ENCODE measurements around the gene SLAMF7.

Gene SLAMF7

GRCh38 chr1:160761046-160761445 is 22.0 kb downstream of the SLAMF7 start:
- Histone ChIP-seq H3K27me3 (ENCODE audit: low read depth, low read length) (no peaks in the 10 kb centered on the region), H3K9me3 (ENCODE audit: control insufficient read depth in 1 of 2, low read length in 2 of 2) (no peaks in the 10 kb centered on the region), H3K4me1 (ENCODE audit: control insufficient read depth in 1 of 2, insufficient read depth in 2 of 2, low read length in 2 of 2) (no peaks in the 10 kb centered on the region), H3K36me3 (ENCODE audit: control insufficient read depth in 1 of 2, insufficient read depth in 2 of 2, low read length in 2 of 2) (no peaks in the 10 kb centered on the region), H3K4me3 (ENCODE audit: low read depth in 1 of 2, low read length in 2 of 2) (no peak overlapping the region), H3K27ac (ENCODE audit: low read length) (no peak overlapping the region)

GRCh38 chr1:160761886-160762285 is 22.8 kb downstream of the SLAMF7 start:
- Histone ChIP-seq H3K4me1 (ENCODE audit: control insufficient read depth in 1 of 2, insufficient read depth in 2 of 2, low read length in 2 of 2) (no peaks in the 10 kb centered on the region), H3K36me3 (ENCODE audit: control insufficient read depth in 1 of 2, insufficient read depth in 2 of 2, low read length in 2 of 2) (no peaks in the 10 kb centered on the region), H3K27ac (ENCODE audit: low read length) (no peak overlapping the region), H3K27me3 (ENCODE audit: low read depth, low read length) (no peaks in the 10 kb centered on the region), H3K4me3 (ENCODE audit: low read depth in 1 of 2, low read length in 2 of 2) (no peak overlapping the region), H3K9me3 (ENCODE audit: control insufficient read depth in 1 of 2, low read length in 2 of 2) (no peaks in the 10 kb centered on the region)

- H3K4me3 ChIP-seq (ENCODE audit: low read depth in 1 of 2, low read length in 2 of 2): no peak overlapping the region
- H3K36me3 ChIP-seq (ENCODE audit: control insufficient read depth in 1 of 2, insufficient read depth in 2 of 2, low read length in 2 of 2): no peaks in the 10 kb centered on the region
- no peaks in the 10 kb centered on the region for H3K9me3 ChIP-seq (ENCODE audit: control insufficient read depth in 1 of 2, low read length in 2 of 2)
- H3K4me1 ChIP-seq (ENCODE audit: control insufficient read depth in 1 of 2, insufficient read depth in 2 of 2, low read length in 2 of 2): no peaks in the 10 kb centered on the region
- no peak overlapping the region for H3K27ac ChIP-seq (ENCODE audit: low read length)
- no peaks in the 10 kb centered on the region for H3K27me3 ChIP-seq (ENCODE audit: low read depth, low read length)
These were observed 24.9 kb downstream of the SLAMF7 start for GRCh38 chr1:160763993-160764392.

- Histone ChIP-seq H3K4me1 (ENCODE audit: control insufficient read depth in 1 of 2, insufficient read depth in 2 of 2, low read length in 2 of 2) (no peaks in the 10 kb centered on the region), H3K9me3 (ENCODE audit: control insufficient read depth in 1 of 2, low read length in 2 of 2) (no peaks in the 10 kb centered on the region), H3K4me3 (ENCODE audit: low read depth in 1 of 2, low read length in 2 of 2) (no peak overlapping the region), H3K36me3 (ENCODE audit: control insufficient read depth in 1 of 2, insufficient read depth in 2 of 2, low read length in 2 of 2) (no peaks in the 10 kb centered on the region), H3K27me3 (ENCODE audit: low read depth, low read length) (no peaks in the 10 kb centered on the region), H3K27ac (ENCODE audit: low read length) (peak overlapping the region; percentile 17)
These were observed 28.6 kb downstream of the SLAMF7 start for GRCh38 chr1:160767395-160768294.

GRCh38 chr1:160768295-160768657 is 29.2 kb downstream of the SLAMF7 start:
- Histone ChIP-seq H3K36me3 (ENCODE audit: control insufficient read depth in 1 of 2, insufficient read depth in 2 of 2, low read length in 2 of 2) (no peaks in the 10 kb centered on the region), H3K9me3 (ENCODE audit: control insufficient read depth in 1 of 2, low read length in 2 of 2) (no peaks in the 10 kb centered on the region), H3K4me1 (ENCODE audit: control insufficient read depth in 1 of 2, insufficient read depth in 2 of 2, low read length in 2 of 2) (no peaks in the 10 kb centered on the region), H3K27me3 (ENCODE audit: low read depth, low read length) (no peaks in the 10 kb centered on the region), H3K27ac (ENCODE audit: low read length) (peak overlapping the region; percentile 8), H3K4me3 (ENCODE audit: low read depth in 1 of 2, low read length in 2 of 2) (no peak overlapping the region)

GRCh38 chr1:160772331-160772730 is 33.3 kb downstream of the SLAMF7 start:
- Histone ChIP-seq H3K4me1 (ENCODE audit: control insufficient read depth in 1 of 2, insufficient read depth in 2 of 2, low read length in 2 of 2) (no peaks in the 10 kb centered on the region), H3K36me3 (ENCODE audit: control insufficient read depth in 1 of 2, insufficient read depth in 2 of 2, low read length in 2 of 2) (no peaks in the 10 kb centered on the region), H3K4me3 (ENCODE audit: low read depth in 1 of 2, low read length in 2 of 2) (no peak overlapping the region), H3K27me3 (ENCODE audit: low read depth, low read length) (no peaks in the 10 kb centered on the region), H3K9me3 (ENCODE audit: control insufficient read depth in 1 of 2, low read length in 2 of 2) (no peaks in the 10 kb centered on the region), H3K27ac (ENCODE audit: low read length) (no peak overlapping the region)

- no peaks in the 10 kb centered on the region for H3K4me1 ChIP-seq (ENCODE audit: control insufficient read depth in 1 of 2, insufficient read depth in 2 of 2, low read length in 2 of 2)
- no peaks in the 10 kb centered on the region for H3K27me3 ChIP-seq (ENCODE audit: low read depth, low read length)
- no peaks in the 10 kb centered on the region for H3K36me3 ChIP-seq (ENCODE audit: control insufficient read depth in 1 of 2, insufficient read depth in 2 of 2, low read length in 2 of 2)
These were observed 34.0 kb downstream of the SLAMF7 start for GRCh38 chr1:160773093-160773492.

GRCh38 chr1:160774886-160775719 is 36.1 kb downstream of the SLAMF7 start:
- H3K4me1 ChIP-seq (ENCODE audit: control insufficient read depth in 1 of 2, insufficient read depth in 2 of 2, low read length in 2 of 2): no peaks in the 10 kb centered on the region

More at GRCh38 chr1:160773093-160773492, 34.0 kb downstream of the SLAMF7 start:
- no peaks in the 10 kb centered on the region for H3K9me3 ChIP-seq (ENCODE audit: control insufficient read depth in 1 of 2, low read length in 2 of 2)
- no peak overlapping the region for H3K4me3 ChIP-seq (ENCODE audit: low read depth in 1 of 2, low read length in 2 of 2)
- H3K27ac ChIP-seq (ENCODE audit: low read length): no peak overlapping the region

GRCh38 chr1:160776178-160776577 is 37.1 kb downstream of the SLAMF7 start:
- no peaks in the 10 kb centered on the region for H3K4me1 ChIP-seq (ENCODE audit: control insufficient read depth in 1 of 2, insufficient read depth in 2 of 2, low read length in 2 of 2)
- H3K36me3 ChIP-seq (ENCODE audit: control insufficient read depth in 1 of 2, insufficient read depth in 2 of 2, low read length in 2 of 2): no peaks in the 10 kb centered on the region
- no peak overlapping the region for H3K27ac ChIP-seq (ENCODE audit: low read length)
- H3K4me3 ChIP-seq (ENCODE audit: low read depth in 1 of 2, low read length in 2 of 2): no peak overlapping the region
- no peaks in the 10 kb centered on the region for H3K27me3 ChIP-seq (ENCODE audit: low read depth, low read length)
- H3K9me3 ChIP-seq (ENCODE audit: control insufficient read depth in 1 of 2, low read length in 2 of 2): no peaks in the 10 kb centered on the region

More at GRCh38 chr1:160774886-160775719, 36.1 kb downstream of the SLAMF7 start:
- no peak overlapping the region for H3K27ac ChIP-seq (ENCODE audit: low read length)
- H3K9me3 ChIP-seq (ENCODE audit: control insufficient read depth in 1 of 2, low read length in 2 of 2): no peaks in the 10 kb centered on the region
- no peak overlapping the region for H3K4me3 ChIP-seq (ENCODE audit: low read depth in 1 of 2, low read length in 2 of 2)
- H3K36me3 ChIP-seq (ENCODE audit: control insufficient read depth in 1 of 2, insufficient read depth in 2 of 2, low read length in 2 of 2): no peaks in the 10 kb centered on the region
- no peaks in the 10 kb centered on the region for H3K27me3 ChIP-seq (ENCODE audit: low read depth, low read length)

- Histone ChIP-seq H3K36me3 (ENCODE audit: control insufficient read depth in 1 of 2, insufficient read depth in 2 of 2, low read length in 2 of 2) (no peaks in the 10 kb centered on the region), H3K4me1 (ENCODE audit: control insufficient read depth in 1 of 2, insufficient read depth in 2 of 2, low read length in 2 of 2) (peaks cover 0 to 8% of the 10 kb centered on the region in 2 donors), H3K9me3 (ENCODE audit: control insufficient read depth in 1 of 2, low read length in 2 of 2) (no peaks in the 10 kb centered on the region), H3K27me3 (ENCODE audit: low read depth, low read length) (no peaks in the 10 kb centered on the region), H3K4me3 (ENCODE audit: low read depth in 1 of 2, low read length in 2 of 2) (no peak overlapping the region), H3K27ac (ENCODE audit: low read length) (no peak overlapping the region)
These were observed 38.5 kb downstream of the SLAMF7 start for GRCh38 chr1:160777486-160778089.

GRCh38 chr1:160778976-160779375 is 39.9 kb downstream of the SLAMF7 start:
- no peaks in the 10 kb centered on the region for H3K9me3 ChIP-seq (ENCODE audit: control insufficient read depth in 1 of 2, low read length in 2 of 2)
- H3K36me3 ChIP-seq (ENCODE audit: control insufficient read depth in 1 of 2, insufficient read depth in 2 of 2, low read length in 2 of 2): no peaks in the 10 kb centered on the region
- no peak overlapping the region for H3K27ac ChIP-seq (ENCODE audit: low read length)
- peaks cover 0 to 8% of the 10 kb centered on the region in 2 donors for H3K4me1 ChIP-seq (ENCODE audit: control insufficient read depth in 1 of 2, insufficient read depth in 2 of 2, low read length in 2 of 2)
- H3K4me3 ChIP-seq (ENCODE audit: low read depth in 1 of 2, low read length in 2 of 2): no peak overlapping the region
- no peaks in the 10 kb centered on the region for H3K27me3 ChIP-seq (ENCODE audit: low read depth, low read length)

Measured in muscle layer of duodenum (tissue), 2 donors.